ENCODE measurements around the gene PALD1.

Gene PALD1

GRCh38 chr10:70561070-70561469 lies 82.5 kb downstream of the PALD1 start:
- H3K9me3 ChIP-seq (ENCODE audit: control insufficient read depth, insufficient read depth, low read length) = no peaks in the 10 kb centered on the region
- no peak overlapping the region for H3K4me2 ChIP-seq (ENCODE audit: low read length)
- no peaks in the 10 kb centered on the region for H4K20me1 ChIP-seq (ENCODE audit: control insufficient read depth, insufficient read depth, low read depth, low read length)
- H3K4me1 ChIP-seq (ENCODE audit: control insufficient read depth, low read length) = peaks cover 66% of the 10 kb centered on the region
- no peaks in the 10 kb centered on the region for H3K9me2 ChIP-seq (replicated peaks; ENCODE audit: control insufficient read depth, low read length)
- peaks cover 31% of the 10 kb centered on the region for H3K36me3 ChIP-seq (ENCODE audit: control insufficient read depth, low read length)
- no peaks in the 10 kb centered on the region for H3F3A ChIP-seq (ENCODE audit: control insufficient read depth, insufficient read depth)
- H3K27ac ChIP-seq (ENCODE audit: low read depth, low read length) = no peak overlapping the region
- H3K79me2 ChIP-seq (ENCODE audit: control insufficient read depth, low read length) = no peaks in the 10 kb centered on the region
- TF ChIP-seq EZH2phosphoT487 (IDR thresholded peaks at IDR 0.05; ENCODE audit: borderline replicate concordance, low read length) (no peak), CTCF (IDR thresholded peaks at IDR 0.05; ENCODE audit: low read depth, low read length, poor library complexity, severe bottlenecking) (no peak)
- H3K27me3 ChIP-seq (ENCODE audit: control insufficient read depth, low read length) = no peaks in the 10 kb centered on the region
- no peak overlapping the region for H3K4me3 ChIP-seq (ENCODE audit: low read length)

DNA sequence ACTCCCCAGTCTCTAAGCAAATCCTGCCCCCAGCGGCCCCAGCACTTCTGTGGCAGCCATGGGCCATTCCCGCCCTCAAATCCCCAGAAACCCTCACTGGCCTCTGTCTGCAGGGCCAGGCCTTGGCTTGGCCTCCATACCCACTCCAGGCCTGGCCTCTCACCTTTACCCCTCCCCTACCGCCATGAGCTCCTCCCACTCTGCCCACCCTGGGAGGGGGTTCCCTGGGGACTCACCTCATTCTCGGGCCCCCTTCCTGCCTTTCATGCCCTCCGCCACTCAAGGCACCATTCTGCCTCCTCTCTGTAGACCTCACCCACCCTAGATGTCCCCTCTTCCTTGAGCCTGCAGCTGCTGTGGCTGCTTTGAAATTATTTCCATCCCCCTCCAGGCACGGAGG lies 83.0 kb downstream of the PALD1 start:
- Histone ChIP-seq H4K20me1 (ENCODE audit: control insufficient read depth, insufficient read depth, low read depth, low read length) (no peaks in the 10 kb centered on the region), H3K9me3 (ENCODE audit: control insufficient read depth, insufficient read depth, low read length) (no peaks in the 10 kb centered on the region), H3K4me1 (ENCODE audit: control insufficient read depth, low read length) (peaks cover 66% of the 10 kb centered on the region), H3K27ac (ENCODE audit: low read depth, low read length) (no peak overlapping the region), H3K9me2 (replicated peaks; ENCODE audit: control insufficient read depth, low read length) (no peaks in the 10 kb centered on the region), H3K79me2 (ENCODE audit: control insufficient read depth, low read length) (no peaks in the 10 kb centered on the region), H3K27me3 (ENCODE audit: control insufficient read depth, low read length) (no peaks in the 10 kb centered on the region), H3F3A (ENCODE audit: control insufficient read depth, insufficient read depth) (no peaks in the 10 kb centered on the region), H3K4me3 (ENCODE audit: low read length) (no peak overlapping the region), H3K4me2 (ENCODE audit: low read length) (no peak overlapping the region), H3K36me3 (ENCODE audit: control insufficient read depth, low read length) (peaks cover 31% of the 10 kb centered on the region)
- no peak for TF ChIP-seq EZH2phosphoT487 (IDR thresholded peaks at IDR 0.05; ENCODE audit: borderline replicate concordance, low read length)
- no peak for TF ChIP-seq CTCF (IDR thresholded peaks at IDR 0.05; ENCODE audit: low read depth, low read length, poor library complexity, severe bottlenecking)

DNA sequence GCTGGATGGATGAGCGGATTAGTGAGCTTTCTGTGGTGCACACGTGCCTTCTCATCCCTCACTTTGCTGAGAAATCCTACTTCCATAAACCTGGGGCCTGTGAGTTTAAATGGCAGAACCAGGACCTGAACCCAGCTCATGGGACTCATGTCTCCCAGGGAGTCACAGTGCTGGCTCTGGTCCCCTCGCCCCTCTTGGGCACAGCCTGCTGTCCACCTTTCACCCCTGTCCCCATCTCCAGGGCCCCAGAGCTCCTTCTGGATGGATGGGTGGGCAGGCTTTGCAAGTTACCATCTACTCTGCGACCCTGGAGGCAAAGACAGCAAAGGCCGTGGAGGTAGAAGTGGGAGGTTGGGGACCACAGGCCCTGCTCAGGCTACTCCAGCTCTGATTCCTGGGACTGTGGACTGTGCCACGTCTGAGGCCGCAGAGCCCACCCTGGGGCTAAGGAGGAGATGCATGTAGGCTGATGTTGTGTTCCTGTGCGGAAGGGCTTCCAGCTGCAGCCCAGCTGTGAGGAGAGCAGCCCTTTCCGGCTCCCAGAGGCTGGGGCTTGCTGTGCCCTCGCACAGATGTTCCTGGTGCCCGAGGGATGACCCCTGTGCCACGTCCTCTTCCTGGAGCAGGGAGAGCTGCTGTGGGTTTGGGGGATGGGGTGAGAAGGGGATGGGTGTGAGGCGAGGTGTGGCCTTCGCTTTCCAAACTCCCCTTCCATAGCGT lies 83.6 kb downstream of the PALD1 start:
- Histone ChIP-seq H4K20me1 (ENCODE audit: control insufficient read depth, insufficient read depth, low read depth, low read length) (no peaks in the 10 kb centered on the region), H3K27ac (ENCODE audit: low read depth, low read length) (no peak overlapping the region), H3K4me2 (ENCODE audit: low read length) (no peak overlapping the region), H3F3A (ENCODE audit: control insufficient read depth, insufficient read depth) (no peaks in the 10 kb centered on the region), H3K4me3 (ENCODE audit: low read length) (no peak overlapping the region), H3K36me3 (ENCODE audit: control insufficient read depth, low read length) (peaks cover 27% of the 10 kb centered on the region), H3K4me1 (ENCODE audit: control insufficient read depth, low read length) (peaks cover 60% of the 10 kb centered on the region), H3K9me2 (replicated peaks; ENCODE audit: control insufficient read depth, low read length) (no peaks in the 10 kb centered on the region), H3K27me3 (ENCODE audit: control insufficient read depth, low read length) (no peaks in the 10 kb centered on the region), H3K79me2 (ENCODE audit: control insufficient read depth, low read length) (no peaks in the 10 kb centered on the region), H3K9me3 (ENCODE audit: control insufficient read depth, insufficient read depth, low read length) (no peaks in the 10 kb centered on the region)
- no peak for TF ChIP-seq CTCF (IDR thresholded peaks at IDR 0.05; ENCODE audit: low read depth, low read length, poor library complexity, severe bottlenecking)
- no peak for TF ChIP-seq EZH2phosphoT487 (IDR thresholded peaks at IDR 0.05; ENCODE audit: borderline replicate concordance, low read length)

Measured in DOHH2 (cell line).